GM12865 (cell line): ENCODE measurements around the gene TERC.

Experiments
- DNase-seq: peaks from one replicate; pipeline ENCODE4 v3.0.0; 2010; ENCODE audit warnings: low read depth
- H3K4me3 ChIP-seq: 2 replicates; pipeline ENCODE4 v1.5.1; 2011; ENCODE audit warnings: mild to moderate bottlenecking, low read depth, low read length, control low read depth
- TF ChIP-seq, protein P1 (sequence below): IDR thresholded peaks from 2 replicates; pipeline ENCODE4 v1.5.1; 2011; ENCODE audit warnings: low read length, control low read depth, low read depth, inconsistent platforms; ENCODE audit not compliant: insufficient read depth; ENCODE audit errors: missing control alignments

The TERC gene

DNA sequence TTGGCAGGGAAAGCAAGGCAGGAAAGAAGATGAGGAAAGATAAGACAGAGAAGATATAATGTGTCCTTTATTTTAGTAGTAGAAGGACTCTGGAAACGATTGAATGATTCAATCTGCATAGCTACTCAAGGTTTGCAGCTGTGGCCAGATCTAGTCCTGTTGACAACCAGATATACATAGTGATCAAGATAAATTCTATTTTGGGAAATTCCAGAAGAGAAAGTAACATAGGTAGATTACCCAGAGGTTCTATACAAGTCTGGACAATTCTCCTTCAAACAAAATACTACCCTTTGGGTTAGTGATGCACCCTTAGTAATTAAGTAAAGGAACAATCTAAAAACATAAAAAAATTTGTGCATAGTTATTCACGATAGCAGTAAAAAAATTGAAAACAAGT is 9.4 kb downstream of the TERC start:
- TF ChIP-seq, protein P1, sequence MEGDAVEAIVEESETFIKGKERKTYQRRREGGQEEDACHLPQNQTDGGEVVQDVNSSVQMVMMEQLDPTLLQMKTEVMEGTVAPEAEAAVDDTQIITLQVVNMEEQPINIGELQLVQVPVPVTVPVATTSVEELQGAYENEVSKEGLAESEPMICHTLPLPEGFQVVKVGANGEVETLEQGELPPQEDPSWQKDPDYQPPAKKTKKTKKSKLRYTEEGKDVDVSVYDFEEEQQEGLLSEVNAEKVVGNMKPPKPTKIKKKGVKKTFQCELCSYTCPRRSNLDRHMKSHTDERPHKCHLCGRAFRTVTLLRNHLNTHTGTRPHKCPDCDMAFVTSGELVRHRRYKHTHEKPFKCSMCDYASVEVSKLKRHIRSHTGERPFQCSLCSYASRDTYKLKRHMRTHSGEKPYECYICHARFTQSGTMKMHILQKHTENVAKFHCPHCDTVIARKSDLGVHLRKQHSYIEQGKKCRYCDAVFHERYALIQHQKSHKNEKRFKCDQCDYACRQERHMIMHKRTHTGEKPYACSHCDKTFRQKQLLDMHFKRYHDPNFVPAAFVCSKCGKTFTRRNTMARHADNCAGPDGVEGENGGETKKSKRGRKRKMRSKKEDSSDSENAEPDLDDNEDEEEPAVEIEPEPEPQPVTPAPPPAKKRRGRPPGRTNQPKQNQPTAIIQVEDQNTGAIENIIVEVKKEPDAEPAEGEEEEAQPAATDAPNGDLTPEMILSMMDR: no peak
- DNase-seq: no peak

GRCh38 chr3:169754711-169755110 is 10.1 kb downstream of the TERC start:
- TF ChIP-seq, protein P1: no peak
- no peak overlapping the region for H3K4me3 ChIP-seq
- DNase-seq: no peak

More for the DNA sequence above, 9.4 kb downstream of the TERC start:
- no peak overlapping the region for H3K4me3 ChIP-seq

DNA sequence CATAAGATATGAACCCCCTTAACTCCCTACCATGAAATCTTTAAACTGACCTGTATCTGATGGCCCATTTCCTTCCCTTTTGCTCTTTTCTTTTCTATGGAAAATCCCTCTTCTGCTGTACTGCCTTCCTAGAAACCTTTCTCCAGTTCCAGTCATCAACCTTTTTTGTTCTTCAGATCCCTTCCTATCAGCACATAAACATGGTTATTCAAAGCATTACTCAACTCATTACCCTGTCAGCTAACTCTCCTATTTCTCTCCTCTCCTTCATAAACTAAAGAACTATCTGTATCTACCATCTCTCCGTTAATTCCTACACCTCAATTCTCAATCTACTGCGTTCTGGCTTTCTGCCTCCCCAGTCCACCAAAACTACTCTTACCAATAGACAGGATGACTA is 13.0 kb downstream of the TERC start:
- TF ChIP-seq, protein P1: no peak
- no peak for DNase-seq
- no peak overlapping the region for H3K4me3 ChIP-seq

- no peak for DNase-seq
- TF ChIP-seq, protein P1: no peak
These were observed 14.2 kb downstream of the TERC start for GRCh38 chr3:169750665-169751064.

DNA sequence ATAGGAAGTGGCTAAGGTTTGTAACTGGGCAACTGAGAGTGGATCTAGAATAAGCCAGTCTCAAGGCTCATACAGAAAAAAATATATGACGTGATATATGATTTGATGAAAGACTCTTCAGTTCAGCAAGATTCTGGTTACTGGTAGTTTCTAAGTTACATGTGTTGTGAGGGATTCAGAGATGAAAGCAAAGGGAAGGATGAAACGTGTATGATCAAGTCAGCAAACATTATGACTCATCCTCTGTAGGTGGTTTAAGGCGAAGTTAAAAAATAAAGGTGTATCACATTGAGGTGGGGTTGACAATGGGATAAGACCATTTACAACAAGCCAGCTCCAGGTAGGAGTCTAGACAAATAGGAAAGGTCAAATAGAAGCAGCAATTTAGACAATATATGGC is 16.2 kb downstream of the TERC start:
- H3K4me3 ChIP-seq: no peak overlapping the region
- DNase-seq: no peak
- TF ChIP-seq, protein P1: no peak

More at GRCh38 chr3:169750665-169751064, 14.2 kb downstream of the TERC start:
- H3K4me3 ChIP-seq: no peak overlapping the region

- TF ChIP-seq, protein P1: no peak
- no peak for DNase-seq
- no peak overlapping the region for H3K4me3 ChIP-seq
These were observed 17.9 kb downstream of the TERC start for GRCh38 chr3:169746924-169747323.

DNA sequence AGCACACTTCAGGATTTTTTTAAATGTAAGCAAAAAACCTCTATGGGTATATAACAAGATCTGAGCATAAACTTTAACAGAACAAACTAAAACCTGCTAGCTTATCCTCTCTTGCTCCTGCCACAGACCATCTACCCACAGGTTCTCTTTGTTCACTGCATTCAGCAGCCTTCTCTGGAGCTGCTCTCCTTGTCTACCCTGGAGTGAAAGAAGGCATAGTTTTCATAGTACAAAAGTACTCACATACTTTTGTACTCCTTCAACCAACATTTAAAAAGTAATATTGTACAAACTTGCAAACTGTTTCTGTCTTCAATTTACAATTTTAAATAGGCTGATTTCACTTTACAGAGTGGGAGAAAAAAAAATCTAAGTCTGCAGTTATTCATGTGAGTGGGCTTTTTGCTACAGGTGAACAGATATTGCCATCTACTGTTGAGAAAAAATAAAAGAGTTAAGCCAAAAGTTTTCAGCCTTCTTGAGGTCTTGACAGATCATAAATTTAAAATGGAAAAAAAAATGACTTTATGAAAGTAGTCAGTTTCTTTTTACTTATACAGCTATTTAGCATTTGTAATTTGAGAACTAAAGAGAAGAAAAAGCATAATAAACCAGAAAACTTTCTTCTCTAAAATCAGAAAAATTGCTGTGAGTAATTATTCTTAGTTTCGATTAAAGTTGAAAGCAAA is 20.4 kb downstream of the TERC start:
- no peak for DNase-seq
- TF ChIP-seq, protein P1: peak; percentile 15
- H3K4me3 ChIP-seq: no peak overlapping the region
